Measurements from ENCODE around the gene NTN1.

DNA sequence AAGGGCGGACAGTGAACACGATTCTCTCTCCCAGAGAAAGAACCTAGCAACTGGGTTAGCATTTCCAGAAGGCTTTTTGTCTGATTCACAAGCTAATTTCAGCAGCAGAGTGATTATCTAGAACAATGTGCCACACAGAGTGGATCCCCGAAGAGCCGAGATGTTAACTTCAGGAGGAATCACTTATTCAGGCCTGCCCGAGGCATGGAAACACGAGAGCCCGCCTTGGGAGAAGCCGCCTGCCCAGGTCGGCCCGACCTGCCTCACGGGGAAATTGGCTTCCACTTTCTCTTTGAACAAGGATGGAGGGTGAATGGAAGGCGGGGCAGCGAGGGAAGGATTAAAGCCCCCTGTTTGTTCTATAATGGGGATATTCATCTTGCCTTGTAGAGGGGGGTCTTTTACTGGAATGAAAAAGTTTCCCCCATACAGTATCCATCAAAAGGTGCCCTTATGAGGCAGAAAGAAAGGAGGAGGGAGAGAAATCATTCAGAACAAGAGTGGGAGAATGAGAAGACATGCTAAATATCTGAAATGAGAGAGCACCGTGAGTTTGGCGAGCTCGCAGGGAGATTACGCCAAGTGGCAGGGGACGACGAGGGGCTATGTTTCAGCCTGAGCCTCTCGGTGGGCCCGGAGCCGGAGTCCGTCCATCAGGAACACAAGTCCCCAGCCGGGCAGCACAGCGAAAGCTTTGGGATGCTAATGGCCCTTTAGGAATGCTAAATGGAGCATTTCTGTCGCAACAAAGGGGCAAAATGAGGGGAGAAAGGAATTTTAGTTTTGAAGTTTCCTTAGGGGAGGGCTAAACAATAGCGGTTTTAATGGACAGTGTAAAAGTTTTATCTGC is 33.0 kb downstream of the NTN1 start:
- TF ChIP-seq EZH2 (IDR thresholded peaks at IDR 0.05; ENCODE audit: borderline replicate concordance), result no peak
- TF ChIP-seq CTCF (IDR thresholded peaks at IDR 0.05; ENCODE audit: poor library complexity), result no peak
- no peak for TF ChIP-seq EZH2phosphoT487 (IDR thresholded peaks at IDR 0.05; ENCODE audit: low read depth, severe bottlenecking, unreplicated experiment)

Measured in hepatocyte (in vitro differentiated cells).